H1 (cell line): ENCODE measurements around the gene BRD3OS. TPM values are rescaled to one million over a fixed set of nuclear protein-coding genes. Genes with fewer than 3 reads are reported as not detected.

Experiments
- SAP30 ChIP-seq: fragments of 300-600 bp; sonication (generic); IDR thresholded peaks from 2 replicates; pipeline ENCODE4 v1.7.1; 2012; ENCODE audit warnings: low read length, moderate library complexity, mild to moderate bottlenecking, inconsistent platforms; ENCODE audit not compliant: insufficient read depth, insufficient replicate concordance
- polyA plus RNA-seq, 7 experiments: library from polyadenylated mRNA; depleted of rRNA in 3 of 7; stranded (reverse) in 5 of 7; unstranded in 2 of 7; fragments of >200 nt in 5 of 7; fragments of 200-250 nt in 2 of 7; gene quantifications; 1 replicate in 5 of 7; 2 replicates in 1 of 7; 4 replicates in 1 of 7; pipeline versions ENCODE4 v1.2.1 to v1.2.3, GENCODE V29; 2011 to 2013; ENCODE audit warnings: missing spikeins in 2 of 7, mixed read lengths in 2 of 7
- total RNA-seq: library from RNA; stranded (reverse); fragmentation: NEBNext Ultra II Directional; extraction: Animal tissue kit (Norgen Biotek cat#: 25700); gene quantifications from 2 replicates; pipeline ENCODE4 v1.2.1, GENCODE V29; 2021

The BRD3OS gene
- total and polyA plus RNA-seq, 2 of the 8 experiments (the other 6 are each of a cell fraction or from before 2014, with no cell fraction given): 12.7 to 20.2 TPM

DNA sequence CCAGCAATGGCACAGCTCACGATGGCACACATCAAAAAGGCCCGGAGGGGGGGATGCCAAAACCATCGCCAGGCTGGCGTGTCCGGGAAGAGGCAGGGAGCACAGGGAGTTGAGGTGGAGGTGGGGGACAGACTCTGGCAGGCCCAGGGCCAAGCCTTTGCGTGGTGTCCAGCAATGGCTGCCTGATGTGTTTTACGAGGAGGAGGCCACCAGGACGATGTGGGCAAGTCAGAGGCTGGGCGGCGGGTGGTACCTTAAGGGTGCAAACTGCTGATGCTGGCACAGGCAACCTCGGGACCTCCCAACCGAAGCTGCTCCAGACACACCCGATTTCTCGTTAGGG, 37.9 kb upstream of the BRD3OS start (continued):
- no peak for TF ChIP-seq SAP30
